GM19438 (cell line): ENCODE results near the gene NEUROD2.

Source experiments
- ATAC-seq: cut with Tn5 transposase; IDR thresholded peaks from one replicate; pipeline ENCODE4 v1.9.1; 2021; ENCODE audit warnings: low read depth; ENCODE audit not compliant: unreplicated experiment

Gene NEUROD2

GRCh38 chr17:39635614-39636176 is 28.0 kb upstream of the NEUROD2 start:
- ATAC-seq, result no peak

GRCh38 chr17:39634384-39634871 is 26.7 kb upstream of the NEUROD2 start:
- ATAC-seq, result no peak

- no peak for ATAC-seq
Measured at GRCh38 chr17:39633570-39634183, 26.0 kb upstream of the NEUROD2 start.

- no peak for ATAC-seq
Measured at GRCh38 chr17:39632153-39632941, 24.6 kb upstream of the NEUROD2 start.

GRCh38 chr17:39631403-39631802 is 23.7 kb upstream of the NEUROD2 start:
- no peak for ATAC-seq

- ATAC-seq, result no peak
Measured at GRCh38 chr17:39629898-39630297, 22.2 kb upstream of the NEUROD2 start.

- ATAC-seq, result no peak
Measured at GRCh38 chr17:39629494-39629880, 21.8 kb upstream of the NEUROD2 start.

- ATAC-seq, result no peak
Measured at GRCh38 chr17:39628655-39629493, 21.2 kb upstream of the NEUROD2 start.

GRCh38 chr17:39627712-39628516 is 20.2 kb upstream of the NEUROD2 start:
- ATAC-seq, result no peak

GRCh38 chr17:39627047-39627711 is 19.5 kb upstream of the NEUROD2 start:
- ATAC-seq, result no peak

- no peak for ATAC-seq
Measured at GRCh38 chr17:39626171-39627046, 18.7 kb upstream of the NEUROD2 start, which contains the start of gene PPP1R1B. Gene PPP1R1B (plus strand): TSS chr17:39626952. CDS start chr17:39627393, 441 bp downstream.

GRCh38 chr17:39625198-39625785 is 17.6 kb upstream of the NEUROD2 start:
- no peak for ATAC-seq

GRCh38 chr17:39624313-39624712 is 16.6 kb upstream of the NEUROD2 start:
- ATAC-seq, result no peak

- ATAC-seq, result no peak
Measured at GRCh38 chr17:39623356-39623950, 15.7 kb upstream of the NEUROD2 start.

GRCh38 chr17:39622380-39623006 is 14.8 kb upstream of the NEUROD2 start:
- ATAC-seq, result no peak

GRCh38 chr17:39621523-39622379 is 14.0 kb upstream of the NEUROD2 start:
- no peak for ATAC-seq
